ENCODE data around the gene CEBPB.

DNA sequence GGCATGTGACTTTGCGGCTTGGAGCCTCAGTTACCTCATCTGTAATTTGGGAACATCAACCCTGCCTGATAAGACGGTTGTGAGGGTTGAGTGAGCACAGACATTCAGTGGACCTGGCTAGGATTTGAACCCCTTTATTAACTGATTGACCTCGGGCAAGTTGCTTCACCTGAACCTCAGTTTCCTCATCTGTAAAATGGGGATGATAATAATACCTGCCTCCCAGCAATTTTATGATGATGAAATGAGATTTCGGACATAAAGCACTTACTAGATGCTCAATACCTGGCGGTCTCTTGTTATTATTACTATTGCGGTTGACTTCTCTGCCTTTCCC, 51.5 kb downstream of the CEBPB start:
- TF ChIP-seq, protein P1, sequence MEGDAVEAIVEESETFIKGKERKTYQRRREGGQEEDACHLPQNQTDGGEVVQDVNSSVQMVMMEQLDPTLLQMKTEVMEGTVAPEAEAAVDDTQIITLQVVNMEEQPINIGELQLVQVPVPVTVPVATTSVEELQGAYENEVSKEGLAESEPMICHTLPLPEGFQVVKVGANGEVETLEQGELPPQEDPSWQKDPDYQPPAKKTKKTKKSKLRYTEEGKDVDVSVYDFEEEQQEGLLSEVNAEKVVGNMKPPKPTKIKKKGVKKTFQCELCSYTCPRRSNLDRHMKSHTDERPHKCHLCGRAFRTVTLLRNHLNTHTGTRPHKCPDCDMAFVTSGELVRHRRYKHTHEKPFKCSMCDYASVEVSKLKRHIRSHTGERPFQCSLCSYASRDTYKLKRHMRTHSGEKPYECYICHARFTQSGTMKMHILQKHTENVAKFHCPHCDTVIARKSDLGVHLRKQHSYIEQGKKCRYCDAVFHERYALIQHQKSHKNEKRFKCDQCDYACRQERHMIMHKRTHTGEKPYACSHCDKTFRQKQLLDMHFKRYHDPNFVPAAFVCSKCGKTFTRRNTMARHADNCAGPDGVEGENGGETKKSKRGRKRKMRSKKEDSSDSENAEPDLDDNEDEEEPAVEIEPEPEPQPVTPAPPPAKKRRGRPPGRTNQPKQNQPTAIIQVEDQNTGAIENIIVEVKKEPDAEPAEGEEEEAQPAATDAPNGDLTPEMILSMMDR (IDR thresholded peaks at IDR 0.05; ENCODE audit: low read length), result no peak
- no peak for TF ChIP-seq EZH2 (optimal IDR thresholded peaks at IDR 0.05; ENCODE audit: low read depth, low read length)
